ENCODE data around the gene HLA-DQB2.

- TF ChIP-seq CTCF (IDR thresholded peaks at IDR 0.05; ENCODE audit: poor library complexity) (no peak), EZH2 (IDR thresholded peaks at IDR 0.05; ENCODE audit: borderline replicate concordance) (no peak), EZH2phosphoT487 (IDR thresholded peaks at IDR 0.05; ENCODE audit: low read depth, severe bottlenecking, unreplicated experiment) (no peak)
Measured at GRCh38 chr6:32807020-32807580, 43.8 kb upstream of the HLA-DQB2 start.
